GM18870 (cell line): ENCODE data around the gene NOCT.
"Not testable (repeated sequence)": the region's sequence is repeated elsewhere in the genome, so short reads cannot be mapped to it uniquely, and the experiment has no call there.

Experiments
- ATAC-seq: cut with Tn5 transposase; IDR thresholded peaks from one replicate; pipeline ENCODE4 v1.9.1; 2021; ENCODE audit warnings: moderate library complexity; ENCODE audit not compliant: unreplicated experiment

NOCT gene

GRCh38 chr4:139008278-139008677 lies 7.3 kb upstream of the NOCT start:
- ATAC-seq: not testable (repeated sequence)

- ATAC-seq: no peak
Observed at GRCh38 chr4:139009702-139010101, 5.9 kb upstream of the NOCT start.

GRCh38 chr4:139011225-139011950 lies 4.2 kb upstream of the NOCT start:
- no peak for ATAC-seq

DNA sequence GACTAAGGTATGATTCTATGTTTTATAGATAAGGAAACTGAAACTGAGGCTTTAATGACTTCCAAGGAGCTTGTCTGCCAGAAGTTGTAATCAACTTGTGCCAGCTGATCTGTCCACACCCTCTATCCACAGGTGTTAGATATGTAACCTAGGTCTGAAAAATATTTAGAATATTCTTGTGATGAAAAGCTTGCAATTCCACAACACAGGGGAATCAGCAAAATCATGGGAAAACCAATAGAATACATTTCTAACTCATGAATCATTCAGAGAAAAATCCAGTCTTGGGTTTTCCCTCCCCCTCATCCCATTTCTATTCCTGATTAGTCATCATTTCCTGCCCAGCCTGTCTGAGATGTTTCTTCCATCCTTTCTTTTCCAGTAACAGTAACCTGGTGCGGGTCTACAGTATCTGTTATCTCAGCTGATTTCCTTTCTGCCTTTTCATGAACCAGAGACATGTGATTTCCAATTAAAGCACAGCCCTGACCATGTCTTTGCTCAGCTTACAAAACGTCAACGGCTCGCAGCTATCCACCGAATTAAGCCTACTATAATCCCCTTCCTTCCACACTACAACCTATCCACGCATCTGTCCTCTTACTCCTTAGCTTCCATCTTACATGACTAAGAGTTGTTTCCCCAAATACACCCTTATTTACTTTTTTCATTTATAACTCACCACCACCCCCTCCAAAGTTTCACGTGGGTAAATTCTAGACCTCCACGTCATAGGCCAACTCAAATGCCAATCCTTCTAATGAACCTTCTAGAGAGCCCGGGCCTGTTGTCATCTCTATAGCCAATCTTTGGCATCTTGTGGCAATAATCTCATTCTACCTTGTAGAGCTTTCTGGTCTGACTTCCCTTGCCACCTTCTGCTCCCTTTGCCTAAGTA lies 961 bp upstream of the NOCT start:
- ATAC-seq: peak; percentile 9

GRCh38 chr4:139015948-139016471 lies 429 bp downstream of the NOCT start:
- ATAC-seq: no peak

DNA sequence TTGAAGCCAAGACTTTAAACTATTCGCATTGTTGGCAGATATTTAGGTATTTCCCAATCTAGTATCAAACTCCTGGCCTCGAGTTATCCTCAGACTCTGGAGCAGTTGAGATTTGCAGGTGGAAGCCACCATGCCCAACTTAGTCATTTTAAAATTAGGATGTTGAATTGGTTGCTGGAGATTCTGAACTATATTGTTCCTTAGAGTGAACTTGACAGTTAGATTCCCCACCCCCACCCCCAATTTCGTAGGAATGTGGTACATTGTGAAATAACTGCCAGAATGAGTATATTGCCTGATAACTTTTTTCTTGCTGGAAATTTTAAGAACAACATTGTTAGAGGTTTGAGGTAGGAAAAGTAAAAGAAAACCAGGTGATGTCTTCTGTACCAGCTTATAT lies 2.3 kb downstream of the NOCT start:
- ATAC-seq: no peak

DNA sequence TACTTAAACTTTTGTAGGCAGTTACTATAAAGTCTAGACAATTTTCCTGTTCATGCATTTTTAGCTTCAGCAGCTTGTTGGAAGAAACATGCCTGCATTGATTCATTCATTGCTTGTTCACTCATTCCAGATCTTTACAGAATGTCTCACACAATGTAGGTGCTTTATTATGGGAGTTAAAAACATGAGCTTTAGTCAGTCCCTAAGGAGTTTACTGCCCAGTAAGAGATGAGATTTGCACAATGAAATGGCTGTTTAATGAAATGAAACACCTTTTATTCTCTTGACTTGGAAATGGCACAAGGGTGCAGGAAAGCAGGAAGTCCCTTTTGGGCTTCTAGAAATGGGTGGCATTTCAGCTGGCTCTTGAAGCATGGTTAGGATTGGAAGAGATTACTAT lies 2.9 kb downstream of the NOCT start:
- no peak for ATAC-seq

GRCh38 chr4:139018971-139019758 lies 3.6 kb downstream of the NOCT start:
- ATAC-seq: no peak

- no peak for ATAC-seq
Observed at GRCh38 chr4:139020384-139020783, 4.8 kb downstream of the NOCT start.

DNA sequence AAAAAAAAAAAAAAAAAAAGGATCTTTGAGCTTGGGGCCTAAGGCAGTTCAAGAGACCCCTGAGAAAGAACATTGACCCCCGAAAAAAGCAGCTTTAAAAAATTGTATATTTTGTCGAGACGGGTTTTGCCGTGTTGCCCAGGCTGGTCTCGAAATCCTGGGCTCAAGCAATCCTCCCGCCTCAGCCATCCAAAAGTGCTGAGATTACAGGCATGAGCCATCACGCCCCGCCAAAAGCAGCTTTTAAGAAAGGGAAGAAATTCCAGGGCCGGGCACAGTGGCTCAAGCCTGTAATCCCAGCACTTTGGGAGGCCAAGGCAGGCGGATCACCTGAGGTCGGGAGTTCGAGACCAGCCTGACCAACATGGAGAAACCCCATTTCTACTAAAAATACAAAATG lies 5.5 kb downstream of the NOCT start:
- not testable (repeated sequence) for ATAC-seq

GRCh38 chr4:139022835-139023234 lies 7.3 kb downstream of the NOCT start:
- ATAC-seq: no peak

DNA sequence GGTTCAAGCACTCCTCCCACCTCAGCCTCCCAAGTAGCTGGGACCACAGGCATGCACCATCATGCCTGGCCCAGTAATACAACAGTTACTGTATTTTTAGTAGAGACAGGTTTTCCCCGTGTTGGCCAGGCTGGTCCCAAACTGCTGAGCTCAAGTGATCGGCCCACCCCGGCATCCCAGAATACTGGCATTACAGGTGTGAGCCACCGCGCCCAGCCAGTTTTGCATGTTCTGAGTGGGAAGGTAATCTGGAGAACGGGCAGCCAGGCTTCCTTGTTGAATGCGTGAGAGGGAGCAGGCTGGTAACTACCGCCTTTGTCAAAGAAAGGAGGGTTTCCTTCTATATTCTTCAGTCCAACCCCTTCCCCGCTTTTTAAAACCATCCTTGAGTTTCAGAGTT lies 9.1 kb downstream of the NOCT start:
- no peak for ATAC-seq

GRCh38 chr4:139025841-139026240 lies 10.3 kb downstream of the NOCT start:
- no peak for ATAC-seq

GRCh38 chr4:139027776-139028175 lies 12.2 kb downstream of the NOCT start:
- ATAC-seq: no peak

GRCh38 chr4:139028191-139028661 lies 12.6 kb downstream of the NOCT start:
- no peak for ATAC-seq

DNA sequence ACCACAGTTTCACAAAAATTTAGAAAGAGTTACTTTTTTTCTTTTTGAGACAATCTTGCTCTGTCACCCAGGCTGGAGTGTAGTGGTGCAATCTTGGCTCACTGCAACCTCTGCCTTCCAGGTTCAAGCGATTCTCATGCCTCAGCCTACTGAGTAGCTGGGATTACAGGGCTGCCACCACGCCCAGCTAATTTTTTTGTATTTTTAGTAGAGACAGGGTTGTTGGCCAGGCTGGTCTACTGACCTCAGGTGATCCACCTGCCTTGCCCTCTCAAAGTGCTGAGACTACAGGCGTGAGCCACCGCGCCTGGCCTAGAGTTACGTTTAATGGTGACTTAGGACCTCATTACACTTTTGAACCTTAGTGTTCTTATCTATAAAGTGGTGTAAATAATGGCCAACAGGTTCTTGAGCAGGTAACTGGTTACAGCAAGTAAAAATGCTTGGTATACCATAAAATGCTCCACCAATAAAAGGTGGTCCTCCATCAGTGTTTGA lies 14.3 kb downstream of the NOCT start:
- not testable (repeated sequence) for ATAC-seq

GRCh38 chr4:139030614-139031235 lies 15.1 kb downstream of the NOCT start:
- no peak for ATAC-seq

DNA sequence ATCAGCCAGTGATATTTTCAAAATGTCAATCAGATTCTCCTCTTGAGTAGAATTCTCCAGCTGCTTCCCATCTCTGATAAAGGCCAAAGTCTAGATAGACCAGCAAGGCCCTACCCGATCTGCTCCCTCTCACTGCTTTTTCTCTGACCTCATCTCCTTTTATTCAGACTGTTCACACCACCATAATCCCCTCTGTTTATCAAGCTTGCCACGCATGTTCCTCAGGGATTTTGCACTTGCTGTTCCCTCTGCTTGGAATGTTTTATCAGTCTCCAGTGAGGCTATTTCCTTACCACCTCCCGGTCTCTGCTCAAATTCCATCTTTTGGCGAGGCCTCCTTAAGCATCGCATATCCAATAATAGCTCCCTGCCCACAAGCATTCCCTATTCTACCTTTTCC lies 20.1 kb downstream of the NOCT start:
- no peak for ATAC-seq

GRCh38 chr4:139036885-139037284 lies 21.3 kb downstream of the NOCT start:
- no peak for ATAC-seq

GRCh38 chr4:139038874-139039443 lies 23.4 kb downstream of the NOCT start:
- ATAC-seq: no peak
